Inflammatory macrophage (primary cell): ENCODE results near the gene NEURL1B.

Experiments
- DNase-seq, 2 donors: peaks; one replicate each; pipeline ENCODE4 v3.0.0-alpha.2; 2020 to 2022

The NEURL1B gene

DNA sequence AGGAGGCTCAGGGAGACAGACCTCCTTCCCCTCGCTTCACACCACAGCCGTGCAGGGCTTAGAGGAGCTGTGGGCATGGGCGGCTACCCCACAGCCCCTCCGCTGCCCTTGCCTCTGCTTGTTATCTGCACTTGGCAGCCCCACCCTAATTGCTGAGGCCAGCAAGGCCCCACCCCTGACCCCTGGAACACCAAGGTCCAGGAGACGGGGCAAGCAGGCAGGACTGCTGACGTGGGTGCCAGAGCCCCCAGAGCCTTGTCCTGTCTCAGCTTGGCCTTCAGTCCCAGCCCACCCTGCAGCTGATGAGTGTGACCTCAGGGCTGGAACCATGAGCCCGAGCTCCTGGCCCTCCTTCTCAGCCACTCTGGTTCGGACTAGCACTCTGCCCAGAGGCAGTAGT is 29.1 kb upstream of the NEURL1B start:
- DNase-seq = no peak

- DNase-seq = no peak
These were observed 28.3 kb upstream of the NEURL1B start for GRCh38 chr5:172612771-172613170.

DNA sequence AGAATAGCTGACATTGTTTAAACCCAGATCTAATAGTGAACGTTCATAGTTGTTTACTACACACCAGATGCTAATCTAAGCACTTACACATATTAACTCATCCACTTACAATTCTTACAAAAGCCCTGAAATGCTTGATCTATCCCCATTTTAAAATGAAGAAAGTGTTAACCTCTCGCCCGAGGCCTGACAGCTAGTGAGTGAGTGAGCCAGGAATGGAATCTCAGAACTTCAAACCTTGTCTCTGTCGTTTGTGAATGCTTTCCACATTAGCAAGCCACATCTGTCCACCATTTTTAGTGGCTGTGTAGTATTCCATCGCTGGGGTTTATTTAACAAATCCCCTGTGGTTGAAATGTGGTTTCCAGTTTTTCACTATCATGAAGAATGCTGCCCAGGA is 24.9 kb upstream of the NEURL1B start:
- no peak for DNase-seq

GRCh38 chr5:172616730-172617129 is 24.3 kb upstream of the NEURL1B start:
- DNase-seq = no peak

GRCh38 chr5:172617817-172618216 is 23.2 kb upstream of the NEURL1B start:
- DNase-seq = no peak

DNA sequence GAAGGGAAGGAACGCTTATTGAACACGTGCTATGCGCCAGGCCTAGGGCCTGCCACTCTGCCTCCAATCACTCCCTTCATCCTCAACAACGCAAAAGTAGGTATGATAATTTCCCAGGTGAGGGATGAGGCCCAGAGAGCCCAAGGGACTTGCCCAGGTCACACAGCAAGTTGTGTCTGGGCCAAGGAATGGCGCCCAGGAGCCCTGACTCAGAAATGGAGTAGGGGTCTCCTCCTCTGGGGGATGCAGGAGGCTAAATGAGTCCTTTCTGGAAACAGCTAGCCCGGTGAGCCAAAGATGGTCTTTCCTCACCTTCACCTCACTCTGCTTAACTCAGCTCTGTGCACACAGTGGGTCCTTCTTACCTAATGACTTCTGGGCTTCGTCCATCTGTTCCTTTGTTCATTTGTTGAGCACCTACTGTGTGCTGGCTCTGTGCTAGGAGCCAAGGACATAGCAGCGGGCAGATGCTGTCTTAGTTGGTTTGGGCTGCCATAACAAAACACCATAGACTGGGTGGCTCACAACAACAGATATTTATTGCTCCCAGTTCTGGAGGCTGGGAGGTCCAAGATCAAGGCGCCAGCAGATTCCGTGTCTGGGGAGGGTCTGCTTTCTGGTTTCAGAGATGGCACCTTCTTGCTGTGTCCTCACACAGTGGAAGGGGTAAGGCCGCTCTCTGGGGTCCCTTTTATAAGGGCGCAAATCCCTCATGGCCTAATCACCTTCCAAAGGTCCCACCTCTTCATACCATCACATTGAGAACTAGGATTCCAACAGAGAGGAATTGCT is 22.3 kb upstream of the NEURL1B start:
- DNase-seq = no peak

- DNase-seq = no peak
These were observed 20.6 kb upstream of the NEURL1B start for GRCh38 chr5:172620506-172620905.

GRCh38 chr5:172622091-172623046 is 18.7 kb upstream of the NEURL1B start:
- no peak for DNase-seq

GRCh38 chr5:172623313-172623980 is 17.6 kb upstream of the NEURL1B start:
- no peak for DNase-seq

GRCh38 chr5:172624083-172624995 is 16.7 kb upstream of the NEURL1B start:
- no peak for DNase-seq

GRCh38 chr5:172624996-172625964 is 15.8 kb upstream of the NEURL1B start:
- no peak for DNase-seq

GRCh38 chr5:172626031-172626581 is 15.0 kb upstream of the NEURL1B start:
- DNase-seq = no peak

GRCh38 chr5:172630082-172630481 is 11.0 kb upstream of the NEURL1B start:
- no peak for DNase-seq

- DNase-seq = no peak
These were observed 10.6 kb upstream of the NEURL1B start for GRCh38 chr5:172630482-172630881.

DNA sequence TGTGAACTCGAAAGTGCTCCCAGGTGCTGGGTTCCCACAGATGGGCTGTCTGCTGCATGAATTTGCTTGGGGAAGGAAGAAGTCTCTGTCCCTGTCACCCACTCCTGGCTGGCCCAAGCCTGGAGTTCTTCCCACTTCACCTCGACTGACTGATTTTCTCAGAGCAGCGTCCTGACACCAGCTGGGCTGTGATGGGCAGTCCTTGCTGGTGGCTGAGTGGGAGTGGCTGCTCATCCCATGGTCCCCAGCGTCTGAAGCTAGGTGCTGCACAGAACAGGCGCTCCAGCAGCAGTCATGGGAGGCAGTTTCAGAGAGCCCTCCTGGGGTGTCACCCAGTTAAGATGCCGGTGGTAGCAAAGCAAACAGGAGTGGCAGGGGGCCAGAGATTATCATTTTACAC is 10.1 kb upstream of the NEURL1B start:
- DNase-seq = no peak

DNA sequence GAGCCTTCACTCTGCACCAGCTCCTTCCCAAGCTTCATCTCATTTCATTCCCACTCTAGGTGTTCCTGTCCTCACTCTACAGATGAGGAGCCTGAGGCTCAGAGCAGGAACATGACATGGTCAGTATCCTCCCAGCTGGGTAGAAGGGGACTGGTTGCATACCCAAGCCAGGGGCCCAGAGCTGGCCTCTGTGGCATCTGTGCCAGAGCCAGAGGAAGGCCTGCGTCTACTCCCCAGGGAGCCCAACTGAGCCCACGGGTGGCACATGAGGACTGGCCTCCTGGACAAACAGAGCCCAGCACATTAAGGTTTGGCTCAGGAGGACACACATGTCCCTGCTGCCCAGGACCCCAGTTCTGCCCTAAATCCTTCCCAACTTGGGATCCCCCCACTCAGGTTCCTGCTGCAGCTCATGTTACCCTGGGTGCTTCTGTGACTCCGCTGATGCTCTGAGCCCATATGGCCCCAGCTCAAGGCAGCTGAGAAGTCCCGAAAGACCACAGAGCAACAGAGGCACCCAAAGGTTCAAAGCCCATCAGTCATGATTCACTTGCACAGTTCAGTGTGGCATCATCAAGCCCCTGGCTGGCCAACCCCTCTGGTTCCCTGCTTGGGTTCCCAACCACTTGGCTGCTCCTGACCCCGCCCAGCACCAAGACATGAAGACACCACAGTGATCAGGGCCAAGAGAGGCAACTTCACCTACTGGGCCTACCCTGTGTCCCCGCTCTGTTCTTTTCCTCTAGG is 8.5 kb upstream of the NEURL1B start:
- DNase-seq = no peak

- no peak for DNase-seq
These were observed 7.6 kb upstream of the NEURL1B start for GRCh38 chr5:172633403-172633970.

DNA sequence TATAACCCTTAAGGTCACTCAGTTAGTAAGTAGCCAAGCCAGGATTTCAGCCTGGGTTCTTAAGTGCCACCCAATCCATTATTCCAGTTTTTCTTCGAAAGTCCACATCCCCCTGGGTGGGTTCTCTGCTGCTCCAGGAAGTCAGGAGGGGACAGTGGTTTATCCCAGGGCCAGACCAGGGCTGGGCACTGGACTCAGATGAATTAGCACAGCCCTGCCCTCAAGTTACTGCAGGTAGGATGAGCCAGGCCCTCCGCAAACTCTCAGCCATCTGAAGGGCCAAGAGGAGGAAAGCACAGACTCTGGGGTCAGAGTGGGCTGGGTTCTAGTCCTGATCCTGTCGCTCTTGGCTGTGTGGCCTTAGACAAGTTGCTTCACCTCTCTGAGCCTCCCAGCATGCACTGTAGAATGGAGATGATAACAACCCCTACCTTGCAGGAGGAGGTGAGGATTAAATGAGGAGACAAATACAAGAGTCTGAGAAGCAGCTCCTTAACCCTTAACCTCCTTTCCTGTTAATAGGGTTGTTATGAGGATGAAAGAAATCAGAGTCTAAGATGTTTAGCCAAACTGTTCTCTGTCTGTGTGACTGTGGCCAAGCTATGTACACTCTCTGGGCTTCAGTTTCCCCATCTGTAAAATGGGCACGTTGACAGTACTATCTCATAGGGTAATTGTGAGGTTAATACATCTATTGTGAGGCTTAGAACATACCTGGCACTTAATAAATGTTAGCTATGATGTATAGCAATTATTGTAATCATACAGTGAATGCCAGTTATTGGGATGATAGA is 6.8 kb upstream of the NEURL1B start:
- DNase-seq = no peak
